K562 (cell line): ENCODE results near the gene FDX2. TPM values are rescaled to one million over a fixed set of nuclear protein-coding genes. Genes with fewer than 3 reads are reported as not detected.

Experiments
- CAMTA2 ChIP-seq: fragments of 250-450 bp; sonication (Bioruptor Pico); conservative IDR thresholded peaks from 2 replicates; pipeline ENCODE4 v1.5.1; 2022
- ETV5 ChIP-seq: sonication (generic); formaldehyde crosslinking; IDR thresholded peaks from 2 replicates; pipeline ENCODE4 v1.4.0; 2020; ENCODE audit warnings: low read depth, mild to moderate bottlenecking, missing genetic modification reagents
- SLC30A9 ChIP-seq: fragments of 250-450 bp; sonication (Bioruptor Pico); IDR thresholded peaks from 2 replicates; pipeline ENCODE4 v1.8.0; 2022; ENCODE audit warnings: mild to moderate bottlenecking, moderate library complexity
- ZBTB17 ChIP-seq: fragments of 450-650 bp; formaldehyde crosslinking; IDR thresholded peaks from 2 replicates; pipeline ENCODE4 v1.4.0; 2020; ENCODE audit warnings: mild to moderate bottlenecking
- polyA plus RNA-seq, 8 experiments: library from polyadenylated mRNA; depleted of rRNA in 4 of 8; stranded (reverse) in 5 of 8; unstranded in 3 of 8; fragments of >200 nt; fragmentation: Nextera tagmentation in 2 of 8; fragmentation: Illumina TruSeq in 1 of 8; extraction: Ambion mirVana in 2 of 8; extraction: Trizol in 1 of 8; gene quantifications; 2 replicates each; pipeline versions ENCODE4 v1.2.1 to v1.2.3, GENCODE V29; 2011 to 2014; ENCODE audit warnings: inconsistent platforms in 1 of 8, missing spikeins in 1 of 8
- total RNA-seq, 7 experiments: library from RNA; depleted of rRNA in 6 of 7; stranded (reverse); fragments of >200 nt in 6 of 7; fragmentation: Illumina TruSeq in 2 of 7; extraction: Trizol in 2 of 7; gene quantifications; 2 replicates each; pipeline versions ENCODE4 v1.2.1 to v1.2.3, GENCODE V29; 2011 to 2021; ENCODE audit warnings: low replicate concordance in 1 of 7
- TF ChIP-seq, protein P1 (sequence below), 2 experiments: fragments of 450-650 bp; IDR thresholded peaks; 2 replicates each; pipeline ENCODE4 v1.6.1; 2018; ENCODE audit warnings: mild to moderate bottlenecking in 2 of 2, low read depth in 1 of 2; ENCODE audit not compliant: partially characterized antibody in 2 of 2
- TF ChIP-seq, protein P2 (sequence below): fragments of 200-600 bp; sonication (generic); IDR thresholded peaks from one replicate; pipeline ENCODE4 v1.6.1; 2012; ENCODE audit warnings: mild to moderate bottlenecking, low read depth, low read length, inconsistent platforms

Gene FDX2
- total and polyA plus RNA-seq, 9 of the 15 experiments (the other 6 are each of a cell fraction or from before 2014, with no cell fraction given): 2.5 to 49.8 (median 29.7) TPM

DNA sequence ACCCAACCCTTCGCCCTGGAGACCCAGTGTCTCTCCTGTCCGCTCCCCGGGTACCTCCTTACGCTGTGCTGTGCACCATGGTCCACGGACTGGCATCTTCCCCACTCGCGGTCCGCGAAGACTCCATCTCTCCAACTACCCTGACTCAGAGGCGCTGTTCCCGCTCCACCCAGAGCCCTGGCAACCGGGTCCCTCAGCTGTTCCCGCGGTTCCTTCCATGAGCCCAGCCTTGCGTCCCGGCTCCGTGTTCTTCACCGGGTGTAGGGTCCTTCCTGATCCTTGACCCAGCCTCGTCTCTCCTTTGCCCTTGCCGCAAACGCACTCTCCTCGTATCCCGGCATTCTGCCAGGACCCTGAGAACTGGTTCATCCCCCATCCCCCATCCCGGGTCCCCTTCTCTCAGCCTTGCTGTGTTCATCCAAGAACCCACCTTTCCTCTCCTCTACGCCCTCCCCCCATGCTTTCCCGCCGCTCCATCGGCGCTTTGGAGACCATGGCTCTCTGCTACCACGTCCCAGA, 25.4 kb downstream of the FDX2 start (continued):
- TF ChIP-seq, protein P1, sequence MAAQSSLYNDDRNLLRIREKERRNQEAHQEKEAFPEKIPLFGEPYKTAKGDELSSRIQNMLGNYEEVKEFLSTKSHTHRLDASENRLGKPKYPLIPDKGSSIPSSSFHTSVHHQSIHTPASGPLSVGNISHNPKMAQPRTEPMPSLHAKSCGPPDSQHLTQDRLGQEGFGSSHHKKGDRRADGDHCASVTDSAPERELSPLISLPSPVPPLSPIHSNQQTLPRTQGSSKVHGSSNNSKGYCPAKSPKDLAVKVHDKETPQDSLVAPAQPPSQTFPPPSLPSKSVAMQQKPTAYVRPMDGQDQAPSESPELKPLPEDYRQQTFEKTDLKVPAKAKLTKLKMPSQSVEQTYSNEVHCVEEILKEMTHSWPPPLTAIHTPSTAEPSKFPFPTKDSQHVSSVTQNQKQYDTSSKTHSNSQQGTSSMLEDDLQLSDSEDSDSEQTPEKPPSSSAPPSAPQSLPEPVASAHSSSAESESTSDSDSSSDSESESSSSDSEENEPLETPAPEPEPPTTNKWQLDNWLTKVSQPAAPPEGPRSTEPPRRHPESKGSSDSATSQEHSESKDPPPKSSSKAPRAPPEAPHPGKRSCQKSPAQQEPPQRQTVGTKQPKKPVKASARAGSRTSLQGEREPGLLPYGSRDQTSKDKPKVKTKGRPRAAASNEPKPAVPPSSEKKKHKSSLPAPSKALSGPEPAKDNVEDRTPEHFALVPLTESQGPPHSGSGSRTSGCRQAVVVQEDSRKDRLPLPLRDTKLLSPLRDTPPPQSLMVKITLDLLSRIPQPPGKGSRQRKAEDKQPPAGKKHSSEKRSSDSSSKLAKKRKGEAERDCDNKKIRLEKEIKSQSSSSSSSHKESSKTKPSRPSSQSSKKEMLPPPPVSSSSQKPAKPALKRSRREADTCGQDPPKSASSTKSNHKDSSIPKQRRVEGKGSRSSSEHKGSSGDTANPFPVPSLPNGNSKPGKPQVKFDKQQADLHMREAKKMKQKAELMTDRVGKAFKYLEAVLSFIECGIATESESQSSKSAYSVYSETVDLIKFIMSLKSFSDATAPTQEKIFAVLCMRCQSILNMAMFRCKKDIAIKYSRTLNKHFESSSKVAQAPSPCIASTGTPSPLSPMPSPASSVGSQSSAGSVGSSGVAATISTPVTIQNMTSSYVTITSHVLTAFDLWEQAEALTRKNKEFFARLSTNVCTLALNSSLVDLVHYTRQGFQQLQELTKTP (IDR thresholded peaks at IDR 0.05; ENCODE audit: low read depth in 1 of 2, partially characterized antibody in 2 of 2): no peak
- TF ChIP-seq ZBTB17 (no peak), ETV5 (CRISPR knock-in tag) (no peak), SLC30A9 (CRISPR knock-in tag) (no peak), CAMTA2 (no peak)
- TF ChIP-seq, protein P2, sequence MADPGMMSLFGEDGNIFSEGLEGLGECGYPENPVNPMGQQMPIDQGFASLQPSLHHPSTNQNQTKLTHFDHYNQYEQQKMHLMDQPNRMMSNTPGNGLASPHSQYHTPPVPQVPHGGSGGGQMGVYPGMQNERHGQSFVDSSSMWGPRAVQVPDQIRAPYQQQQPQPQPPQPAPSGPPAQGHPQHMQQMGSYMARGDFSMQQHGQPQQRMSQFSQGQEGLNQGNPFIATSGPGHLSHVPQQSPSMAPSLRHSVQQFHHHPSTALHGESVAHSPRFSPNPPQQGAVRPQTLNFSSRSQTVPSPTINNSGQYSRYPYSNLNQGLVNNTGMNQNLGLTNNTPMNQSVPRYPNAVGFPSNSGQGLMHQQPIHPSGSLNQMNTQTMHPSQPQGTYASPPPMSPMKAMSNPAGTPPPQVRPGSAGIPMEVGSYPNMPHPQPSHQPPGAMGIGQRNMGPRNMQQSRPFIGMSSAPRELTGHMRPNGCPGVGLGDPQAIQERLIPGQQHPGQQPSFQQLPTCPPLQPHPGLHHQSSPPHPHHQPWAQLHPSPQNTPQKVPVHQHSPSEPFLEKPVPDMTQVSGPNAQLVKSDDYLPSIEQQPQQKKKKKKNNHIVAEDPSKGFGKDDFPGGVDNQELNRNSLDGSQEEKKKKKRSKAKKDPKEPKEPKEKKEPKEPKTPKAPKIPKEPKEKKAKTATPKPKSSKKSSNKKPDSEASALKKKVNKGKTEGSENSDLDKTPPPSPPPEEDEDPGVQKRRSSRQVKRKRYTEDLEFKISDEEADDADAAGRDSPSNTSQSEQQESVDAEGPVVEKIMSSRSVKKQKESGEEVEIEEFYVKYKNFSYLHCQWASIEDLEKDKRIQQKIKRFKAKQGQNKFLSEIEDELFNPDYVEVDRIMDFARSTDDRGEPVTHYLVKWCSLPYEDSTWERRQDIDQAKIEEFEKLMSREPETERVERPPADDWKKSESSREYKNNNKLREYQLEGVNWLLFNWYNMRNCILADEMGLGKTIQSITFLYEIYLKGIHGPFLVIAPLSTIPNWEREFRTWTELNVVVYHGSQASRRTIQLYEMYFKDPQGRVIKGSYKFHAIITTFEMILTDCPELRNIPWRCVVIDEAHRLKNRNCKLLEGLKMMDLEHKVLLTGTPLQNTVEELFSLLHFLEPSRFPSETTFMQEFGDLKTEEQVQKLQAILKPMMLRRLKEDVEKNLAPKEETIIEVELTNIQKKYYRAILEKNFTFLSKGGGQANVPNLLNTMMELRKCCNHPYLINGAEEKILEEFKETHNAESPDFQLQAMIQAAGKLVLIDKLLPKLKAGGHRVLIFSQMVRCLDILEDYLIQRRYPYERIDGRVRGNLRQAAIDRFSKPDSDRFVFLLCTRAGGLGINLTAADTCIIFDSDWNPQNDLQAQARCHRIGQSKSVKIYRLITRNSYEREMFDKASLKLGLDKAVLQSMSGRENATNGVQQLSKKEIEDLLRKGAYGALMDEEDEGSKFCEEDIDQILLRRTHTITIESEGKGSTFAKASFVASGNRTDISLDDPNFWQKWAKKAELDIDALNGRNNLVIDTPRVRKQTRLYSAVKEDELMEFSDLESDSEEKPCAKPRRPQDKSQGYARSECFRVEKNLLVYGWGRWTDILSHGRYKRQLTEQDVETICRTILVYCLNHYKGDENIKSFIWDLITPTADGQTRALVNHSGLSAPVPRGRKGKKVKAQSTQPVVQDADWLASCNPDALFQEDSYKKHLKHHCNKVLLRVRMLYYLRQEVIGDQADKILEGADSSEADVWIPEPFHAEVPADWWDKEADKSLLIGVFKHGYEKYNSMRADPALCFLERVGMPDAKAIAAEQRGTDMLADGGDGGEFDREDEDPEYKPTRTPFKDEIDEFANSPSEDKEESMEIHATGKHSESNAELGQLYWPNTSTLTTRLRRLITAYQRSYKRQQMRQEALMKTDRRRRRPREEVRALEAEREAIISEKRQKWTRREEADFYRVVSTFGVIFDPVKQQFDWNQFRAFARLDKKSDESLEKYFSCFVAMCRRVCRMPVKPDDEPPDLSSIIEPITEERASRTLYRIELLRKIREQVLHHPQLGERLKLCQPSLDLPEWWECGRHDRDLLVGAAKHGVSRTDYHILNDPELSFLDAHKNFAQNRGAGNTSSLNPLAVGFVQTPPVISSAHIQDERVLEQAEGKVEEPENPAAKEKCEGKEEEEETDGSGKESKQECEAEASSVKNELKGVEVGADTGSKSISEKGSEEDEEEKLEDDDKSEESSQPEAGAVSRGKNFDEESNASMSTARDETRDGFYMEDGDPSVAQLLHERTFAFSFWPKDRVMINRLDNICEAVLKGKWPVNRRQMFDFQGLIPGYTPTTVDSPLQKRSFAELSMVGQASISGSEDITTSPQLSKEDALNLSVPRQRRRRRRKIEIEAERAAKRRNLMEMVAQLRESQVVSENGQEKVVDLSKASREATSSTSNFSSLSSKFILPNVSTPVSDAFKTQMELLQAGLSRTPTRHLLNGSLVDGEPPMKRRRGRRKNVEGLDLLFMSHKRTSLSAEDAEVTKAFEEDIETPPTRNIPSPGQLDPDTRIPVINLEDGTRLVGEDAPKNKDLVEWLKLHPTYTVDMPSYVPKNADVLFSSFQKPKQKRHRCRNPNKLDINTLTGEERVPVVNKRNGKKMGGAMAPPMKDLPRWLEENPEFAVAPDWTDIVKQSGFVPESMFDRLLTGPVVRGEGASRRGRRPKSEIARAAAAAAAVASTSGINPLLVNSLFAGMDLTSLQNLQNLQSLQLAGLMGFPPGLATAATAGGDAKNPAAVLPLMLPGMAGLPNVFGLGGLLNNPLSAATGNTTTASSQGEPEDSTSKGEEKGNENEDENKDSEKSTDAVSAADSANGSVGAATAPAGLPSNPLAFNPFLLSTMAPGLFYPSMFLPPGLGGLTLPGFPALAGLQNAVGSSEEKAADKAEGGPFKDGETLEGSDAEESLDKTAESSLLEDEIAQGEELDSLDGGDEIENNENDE: no peak
- TF ChIP-seq, all 486 proteins: peak for 24
